Activated naive CD4-positive, alpha-beta T cell treated with anti-CD3 and anti-CD28 coated beads, Interleukin-2, amount 50 U/mL, for 16 hours (primary cell): ENCODE data around the gene NCAM1.

Experiments
- DNase-seq: peaks from one replicate; pipeline ENCODE4 v3.0.0-alpha.2; 2020

The NCAM1 gene

DNA sequence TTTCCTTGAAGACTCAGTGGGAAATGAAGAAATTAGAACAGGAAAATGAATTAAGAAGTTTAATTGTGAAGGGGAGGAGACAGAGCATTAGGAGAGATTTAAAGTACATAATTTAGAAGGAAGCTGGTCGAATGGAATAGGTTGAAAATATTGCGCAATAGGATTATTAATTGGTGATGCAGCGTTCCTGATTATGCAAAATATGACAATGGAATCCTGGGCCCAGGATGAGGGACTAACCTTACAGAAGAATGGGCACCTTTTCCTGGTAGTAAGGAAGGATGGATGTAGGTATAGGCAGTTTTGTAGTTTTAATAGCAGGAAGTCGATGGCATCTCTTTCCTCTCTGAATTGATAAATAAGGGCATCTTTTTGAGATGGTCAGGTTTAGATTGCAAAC is 360.9 kb downstream of the NCAM1 start:
- no peak for DNase-seq

DNA sequence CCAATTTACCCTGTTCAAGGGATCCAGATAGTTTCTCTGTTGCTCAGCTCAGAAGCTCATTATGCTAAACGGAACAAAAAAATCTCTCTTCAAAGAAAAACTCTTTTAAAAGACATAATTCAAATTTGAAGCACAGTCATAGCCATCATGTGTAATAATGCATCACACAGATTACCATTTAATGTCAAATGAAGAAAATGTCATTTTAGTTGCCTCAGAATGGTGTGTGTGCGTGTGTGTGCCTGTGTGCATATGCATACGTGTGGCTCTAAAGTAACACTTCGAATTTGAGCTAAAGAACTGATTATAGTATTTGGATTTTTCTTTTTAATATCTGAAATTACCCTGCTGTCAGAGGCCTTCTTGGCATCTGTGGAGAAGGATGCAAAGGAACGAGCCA is 363.0 kb downstream of the NCAM1 start:
- no peak for DNase-seq
